ENCODE measurements around the gene ZSCAN21.

- no peak for TF ChIP-seq POLR2A (IDR thresholded peaks at IDR 0.05)
- TF ChIP-seq CTCF (IDR thresholded peaks at IDR 0.05) = no peak
Measured at GRCh38 chr7:100099452-100099851, 49.9 kb downstream of the ZSCAN21 start.

Measured in heart left ventricle (tissue), 13 donors.